OCI-LY3 (cell line): ENCODE measurements around the gene SMIM41.

Experiments used
- CTCF ChIP-seq: fragments of 200-600, 300-600 bp; sonication (generic); IDR thresholded peaks from 2 replicates; pipeline ENCODE4 v1.5.1; 2014; ENCODE audit warnings: antibody characterized with exemption, low read length, low read depth
- EZH2phosphoT487 ChIP-seq: fragments of 200-600 bp; shearing (Covaris generic); IDR thresholded peaks from 2 replicates; pipeline ENCODE4 v1.6.1; 2018; ENCODE audit warnings: antibody characterized with exemption, mixed run types, low read depth

GRCh38 chr12:52122904-52123303 lies 43.4 kb downstream of the SMIM41 start:
- no peak for TF ChIP-seq CTCF
- no peak for TF ChIP-seq EZH2phosphoT487
